H1 (cell line): ENCODE data around the gene INPP5E. TPM values are rescaled to one million over a fixed set of nuclear protein-coding genes. Genes with fewer than 3 reads are reported as not detected.

ENCODE experiments used
- CBX5 ChIP-seq: fragments of 300-800, 300-1000 bp; sonication (generic); IDR thresholded peaks from 2 replicates; pipeline ENCODE4 v1.7.1; 2016; ENCODE audit warnings: antibody characterized with exemption, low read length, low read depth
- CHD7 ChIP-seq: fragments of 300-600 bp; sonication (generic); IDR thresholded peaks from 2 replicates; pipeline ENCODE4 v1.7.1; 2012; ENCODE audit warnings: low read length, moderate library complexity, mild to moderate bottlenecking, inconsistent platforms; ENCODE audit not compliant: insufficient replicate concordance
- HDAC6 ChIP-seq: IDR thresholded peaks from one replicate; pipeline ENCODE4 v1.7.1; 2012; ENCODE audit warnings: low read depth, mild to moderate bottlenecking, inconsistent platforms, low read length, moderate library complexity
- RAD21 ChIP-seq, 2 experiments: IDR thresholded peaks in 1 of 2; conservative IDR thresholded peaks in 1 of 2; 2 replicates each; pipeline ENCODE4 v1.6.1; 2011; ENCODE audit warnings: low read depth in 2 of 2, low read length in 2 of 2, improper control_type of control experiment in 1 of 2, inconsistent platforms in 1 of 2, mild to moderate bottlenecking in 1 of 2, moderate library complexity in 1 of 2
- RBBP5 ChIP-seq: IDR thresholded peaks from 2 replicates; pipeline ENCODE4 v1.7.1; 2012; ENCODE audit warnings: low read depth, mild to moderate bottlenecking, inconsistent platforms, low read length, moderate library complexity, borderline replicate concordance
- SP1 ChIP-seq: IDR thresholded peaks from 2 replicates; pipeline ENCODE4 v1.6.1; 2011; ENCODE audit warnings: low read depth, low read length
- TCF12 ChIP-seq: IDR thresholded peaks from 2 replicates; pipeline ENCODE4 v1.6.1; 2011; ENCODE audit warnings: low read depth, mild to moderate bottlenecking, low read length
- polyA plus RNA-seq, 7 experiments: library from polyadenylated mRNA; depleted of rRNA in 3 of 7; stranded (reverse) in 5 of 7; unstranded in 2 of 7; fragments of >200 nt in 5 of 7; fragments of 200-250 nt in 2 of 7; gene quantifications; 1 replicate in 5 of 7; 2 replicates in 1 of 7; 4 replicates in 1 of 7; pipeline versions ENCODE4 v1.2.1 to v1.2.3, GENCODE V29; 2011 to 2013; ENCODE audit warnings: missing spikeins in 2 of 7, mixed read lengths in 2 of 7
- total RNA-seq: library from RNA; stranded (reverse); fragmentation: NEBNext Ultra II Directional; extraction: Animal tissue kit (Norgen Biotek cat#: 25700); gene quantifications from 2 replicates; pipeline ENCODE4 v1.2.1, GENCODE V29; 2021

The INPP5E gene
- total and polyA plus RNA-seq, 2 of the 8 experiments (the other 6 are each of a cell fraction or from before 2014, with no cell fraction given): 8.7 to 11.3 TPM

- TF ChIP-seq CHD7 (no peak), RBBP5 (no peak), CBX5 (no peak), SP1 (no peak), RAD21 (IDR thresholded peaks at IDR 0.05 in 1 of 2, conservative IDR thresholded peaks at IDR 0.05 in 1 of 2; ENCODE audit: low read depth in 2 of 2, low read length in 2 of 2) (no peak), TCF12 (no peak), HDAC6 (no peak)
Observed at GRCh38 chr9:136380381-136380780, 59.3 kb downstream of the INPP5E start (continued).
